ENCODE data around the gene EME2.

The EME2 gene

GRCh38 chr16:1745900-1746692 lies 26.5 kb upstream of the EME2 start:
- DNase-seq (ENCODE audit: low read depth) = peak; percentile 93

GRCh38 chr16:1746693-1747195 lies 25.9 kb upstream of the EME2 start:
- DNase-seq (ENCODE audit: low read depth) = no peak

GRCh38 chr16:1747934-1748333 lies 24.7 kb upstream of the EME2 start:
- no peak for DNase-seq (ENCODE audit: low read depth)

- DNase-seq (ENCODE audit: low read depth) = no peak
Observed at GRCh38 chr16:1749152-1750117, 23.2 kb upstream of the EME2 start.

GRCh38 chr16:1751946-1752345 lies 20.7 kb upstream of the EME2 start:
- DNase-seq (ENCODE audit: low read depth) = no peak

- DNase-seq (ENCODE audit: low read depth) = no peak
Observed at GRCh38 chr16:1752853-1753252, 19.8 kb upstream of the EME2 start.

GRCh38 chr16:1754204-1754603 lies 18.4 kb upstream of the EME2 start:
- DNase-seq (ENCODE audit: low read depth) = no peak

GRCh38 chr16:1757714-1758461 lies 14.7 kb upstream of the EME2 start:
- no peak for DNase-seq (ENCODE audit: low read depth)

GRCh38 chr16:1758923-1759322 lies 13.7 kb upstream of the EME2 start:
- no peak for DNase-seq (ENCODE audit: low read depth)

GRCh38 chr16:1759511-1759910 lies 13.1 kb upstream of the EME2 start:
- DNase-seq (ENCODE audit: low read depth) = no peak

GRCh38 chr16:1760911-1761310 lies 11.7 kb upstream of the EME2 start:
- no peak for DNase-seq (ENCODE audit: low read depth)

- no peak for DNase-seq (ENCODE audit: low read depth)
Observed at GRCh38 chr16:1761751-1762150, 10.9 kb upstream of the EME2 start.

GRCh38 chr16:1762196-1762878 lies 10.3 kb upstream of the EME2 start:
- DNase-seq (ENCODE audit: low read depth) = no peak

- DNase-seq (ENCODE audit: low read depth) = no peak
Observed at GRCh38 chr16:1762879-1763520, 9.6 kb upstream of the EME2 start.

GRCh38 chr16:1763521-1764511 lies 8.8 kb upstream of the EME2 start:
- no peak for DNase-seq (ENCODE audit: low read depth)

GRCh38 chr16:1764971-1765370 lies 7.6 kb upstream of the EME2 start:
- DNase-seq (ENCODE audit: low read depth) = no peak

GRCh38 chr16:1765826-1766225 lies 6.8 kb upstream of the EME2 start:
- DNase-seq (ENCODE audit: low read depth) = no peak

GRCh38 chr16:1766231-1766630 lies 6.4 kb upstream of the EME2 start:
- DNase-seq (ENCODE audit: low read depth) = no peak

- no peak for DNase-seq (ENCODE audit: low read depth)
Observed at GRCh38 chr16:1766701-1767100, 5.9 kb upstream of the EME2 start.
